CD4-positive, alpha-beta T cell treated with Interferon alpha-2 for 1 hour (primary cell): Measurements from ENCODE around the gene NHS.
"Not testable (repeated sequence)": the region's sequence is repeated elsewhere in the genome, so short reads cannot be mapped to it uniquely, and the experiment has no call there.

Experiments
- DNase-seq, 2 donors: peaks; one replicate each; pipeline ENCODE4 v3.0.0-alpha.2; 2020 to 2022

NHS gene

DNA sequence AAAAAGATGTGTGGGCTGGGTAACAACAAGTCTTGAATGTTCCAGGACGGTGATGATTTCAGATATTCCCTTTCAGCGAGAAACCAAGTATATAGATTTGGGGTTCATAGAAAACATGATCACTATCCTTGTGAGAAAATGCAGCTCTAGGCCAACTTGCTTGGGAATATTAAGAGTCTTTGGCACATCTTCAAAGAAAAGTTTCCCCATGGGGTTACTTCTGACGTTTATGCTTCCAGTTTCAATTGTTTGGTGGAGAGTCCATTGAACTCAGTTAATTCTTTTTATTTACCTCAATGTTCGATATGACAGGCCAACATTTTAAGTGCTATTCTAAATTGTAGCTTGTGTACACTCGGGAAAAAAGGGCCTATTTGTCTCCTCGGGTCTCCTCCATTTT, 126.7 kb downstream of the NHS start:
- no peak for DNase-seq

GRCh38 chrX:17506352-17506751, 131.4 kb downstream of the NHS start:
- DNase-seq: not testable (repeated sequence)

DNA sequence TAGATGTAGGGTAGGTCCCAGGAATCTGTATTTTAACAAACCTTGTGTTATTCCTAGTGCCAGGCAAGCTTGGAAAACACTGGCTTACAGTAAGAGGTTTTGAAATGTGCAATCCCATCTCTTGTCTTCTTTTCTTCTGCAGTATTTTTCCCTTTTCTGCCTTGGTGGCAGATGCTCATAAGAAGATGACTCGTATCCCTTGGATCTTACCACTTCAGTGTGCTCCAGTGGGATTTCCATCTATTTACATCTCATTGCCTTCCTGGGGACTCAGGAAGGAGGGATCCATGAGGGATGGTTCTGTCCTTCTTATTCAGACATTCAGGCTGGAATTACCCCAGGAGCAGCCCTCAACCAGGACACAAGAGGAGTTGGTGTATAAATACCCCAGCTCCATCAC, 136.6 kb downstream of the NHS start:
- DNase-seq: no peak

DNA sequence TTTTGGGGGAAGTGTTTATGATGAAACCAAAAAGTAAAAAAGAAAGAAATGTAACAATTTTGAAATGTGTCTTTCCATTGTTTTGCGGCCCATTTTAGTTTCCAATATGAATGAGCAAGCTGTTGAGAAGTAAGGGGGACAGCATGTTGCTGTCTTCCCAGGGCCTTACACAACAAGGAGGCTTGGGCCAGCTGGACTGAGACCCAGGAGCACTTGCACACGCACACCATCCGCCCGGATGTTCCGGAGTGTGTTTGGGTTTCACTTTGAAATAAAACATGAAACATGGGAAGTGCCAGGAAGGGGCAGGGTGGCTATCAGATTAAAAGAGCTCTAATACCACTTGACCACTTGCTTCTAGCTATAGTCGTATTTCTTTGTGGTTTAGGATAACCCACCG, 144.4 kb downstream of the NHS start:
- no peak for DNase-seq

DNA sequence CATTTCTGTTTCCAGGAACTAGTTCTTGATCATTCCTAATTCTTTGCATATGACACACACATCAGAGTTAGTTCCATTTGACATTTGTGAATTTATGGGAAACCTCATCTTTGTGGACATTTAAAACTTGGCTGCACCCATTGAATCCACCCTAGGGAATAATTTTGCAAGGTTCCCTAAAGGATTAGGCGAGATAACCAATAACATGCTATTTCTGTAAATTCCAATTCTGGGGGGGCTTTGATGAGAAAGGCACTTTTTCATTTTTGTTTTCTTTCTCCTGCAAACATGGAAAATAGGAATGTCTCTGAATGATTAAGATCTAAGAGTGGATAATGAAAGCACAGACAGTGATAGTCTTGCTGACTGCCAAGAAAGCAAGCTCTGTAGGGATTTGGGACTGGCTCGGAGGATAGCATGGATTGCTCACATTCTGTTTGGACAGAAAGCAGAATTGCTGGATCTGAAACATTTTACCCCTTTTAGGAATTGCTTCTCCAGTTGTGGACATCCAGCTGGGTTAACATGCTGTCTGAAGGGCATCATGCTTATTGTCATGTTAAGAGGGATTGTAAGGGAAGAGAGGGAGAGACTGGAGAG, 145.1 kb downstream of the NHS start:
- no peak for DNase-seq

DNA sequence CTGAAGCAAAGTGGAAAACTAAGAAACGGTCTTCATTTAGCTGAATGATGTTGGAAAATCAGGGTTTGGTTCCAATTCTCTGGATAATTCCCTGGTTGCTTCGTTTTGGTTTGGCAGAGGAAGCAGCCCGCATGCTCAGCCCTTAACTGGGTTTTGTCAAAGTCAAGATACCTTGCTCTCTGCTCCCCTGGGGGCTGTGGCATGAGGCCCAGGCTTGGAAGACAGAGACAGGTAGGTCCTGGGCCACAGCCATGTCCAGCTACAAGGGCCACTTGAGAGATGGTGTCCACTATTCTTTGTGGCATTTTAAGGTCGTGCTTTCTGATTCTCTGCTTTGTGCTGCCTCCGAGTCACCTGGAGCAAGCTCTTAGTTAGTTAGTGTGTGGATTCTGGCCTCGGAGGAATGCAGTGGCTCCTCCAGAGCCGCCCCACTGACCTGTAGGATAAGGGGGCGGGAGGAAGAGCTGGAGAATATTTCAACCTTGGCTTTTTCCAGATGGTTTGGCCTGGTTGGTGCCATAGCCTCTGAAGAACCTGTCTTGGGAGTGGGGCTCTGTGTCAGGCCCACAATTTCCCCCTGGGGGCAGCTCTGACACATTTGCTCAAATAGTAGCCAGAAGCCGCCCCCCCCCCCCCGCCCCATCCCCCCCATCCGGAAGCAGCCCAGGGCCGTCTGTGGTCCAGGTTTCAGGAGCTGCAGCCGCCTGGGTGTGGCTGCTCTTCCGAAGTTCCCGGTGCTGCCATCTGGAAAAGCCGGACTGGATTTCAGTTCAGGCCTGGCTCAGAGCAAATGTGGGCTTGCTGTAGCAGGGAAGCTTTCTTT, 147.1 kb downstream of the NHS start:
- DNase-seq: no peak

GRCh38 chrX:17525266-17525665, 150.3 kb downstream of the NHS start:
- DNase-seq: no peak

DNA sequence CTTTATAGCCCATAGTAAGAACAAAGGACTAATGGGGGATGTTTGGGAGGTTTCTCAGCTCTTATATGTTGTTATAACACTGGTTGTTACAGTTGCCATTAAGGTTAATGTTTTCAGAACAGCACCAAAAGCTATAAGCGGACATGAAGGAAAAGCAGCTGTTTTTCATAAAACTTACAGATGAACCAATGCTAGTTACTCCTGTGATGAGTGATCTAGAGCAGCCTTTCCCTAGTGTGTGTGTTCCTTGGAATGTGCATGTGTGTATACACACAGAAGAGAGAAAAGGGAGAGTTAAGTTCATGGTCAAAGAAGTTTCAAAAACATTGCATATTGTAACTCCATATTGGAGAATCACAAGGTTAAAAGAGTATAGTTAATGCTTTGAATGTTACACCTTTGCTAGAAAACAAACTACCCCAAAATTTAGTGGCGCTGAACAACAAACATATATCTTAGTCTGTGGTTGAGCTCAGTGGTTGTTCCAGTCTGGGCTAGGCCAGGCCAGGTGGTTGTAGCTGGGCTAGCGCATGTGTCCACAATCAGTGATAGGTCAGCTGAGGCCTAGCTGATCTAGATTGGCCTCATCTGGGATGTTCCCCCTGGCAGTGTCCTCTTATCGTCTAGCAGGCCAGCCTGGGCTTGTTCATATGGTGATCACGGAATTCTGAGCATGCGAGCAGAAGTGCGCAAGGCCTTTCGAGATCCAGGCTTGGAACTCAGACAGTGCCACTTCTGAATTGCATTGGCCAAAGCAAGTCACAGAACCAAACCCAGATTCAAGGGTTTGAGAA, 151.0 kb downstream of the NHS start:
- no peak for DNase-seq

- no peak for DNase-seq
These were observed 152.2 kb downstream of the NHS start for GRCh38 chrX:17527135-17527701.

- DNase-seq: no peak
These were observed 152.9 kb downstream of the NHS start for GRCh38 chrX:17527922-17528321.

- DNase-seq: no peak
These were observed 154.2 kb downstream of the NHS start for GRCh38 chrX:17529151-17529745.

DNA sequence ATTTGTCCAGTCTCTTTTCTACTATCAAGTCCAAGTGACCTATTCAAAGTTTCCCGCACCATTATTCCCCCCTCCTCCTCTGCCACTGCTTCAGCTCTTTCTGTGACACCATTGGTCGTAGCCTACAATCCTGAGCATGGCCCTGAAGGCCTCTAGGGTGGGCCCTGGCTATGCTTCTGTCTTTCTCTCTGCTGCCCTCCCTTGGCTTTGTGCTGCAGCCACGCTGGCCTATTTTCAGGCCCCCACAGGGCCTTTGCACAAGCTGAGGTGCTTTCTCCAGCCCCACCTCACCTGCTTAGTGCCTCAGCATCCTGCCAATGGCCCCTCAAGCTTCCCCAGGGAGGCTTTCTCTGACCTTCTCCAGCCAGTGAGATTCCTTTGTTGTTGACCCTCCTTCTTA, 156.5 kb downstream of the NHS start:
- no peak for DNase-seq

- DNase-seq: peak in 1 of 2 donors; percentile 41
These were observed 160.2 kb downstream of the NHS start for GRCh38 chrX:17535229-17535628.

- no peak for DNase-seq
These were observed 162.8 kb downstream of the NHS start for GRCh38 chrX:17537723-17538243.

- DNase-seq: no peak
These were observed 167.1 kb downstream of the NHS start for GRCh38 chrX:17542123-17542522.

GRCh38 chrX:17544821-17545220, 169.8 kb downstream of the NHS start:
- no peak for DNase-seq

DNA sequence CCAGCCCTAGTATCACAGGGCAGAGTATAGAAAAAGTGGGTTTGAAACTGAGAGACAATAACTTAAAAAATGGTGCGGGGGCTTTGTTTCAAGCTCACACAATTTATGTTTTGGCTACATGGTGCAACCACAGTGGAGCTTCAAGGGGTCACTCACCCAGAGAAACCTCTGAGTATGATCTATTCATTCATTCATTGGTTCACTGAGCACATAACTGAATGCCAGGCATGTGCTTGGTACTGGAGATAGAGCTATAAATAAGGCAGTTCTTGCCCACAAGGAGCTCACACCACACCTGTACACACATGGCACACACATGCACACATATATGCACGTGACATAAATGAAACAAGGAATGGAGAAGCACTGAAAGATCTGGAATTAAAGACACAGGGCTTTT, 171.4 kb downstream of the NHS start:
- DNase-seq: no peak

- no peak for DNase-seq
These were observed 172.7 kb downstream of the NHS start for GRCh38 chrX:17547658-17548057.

DNA sequence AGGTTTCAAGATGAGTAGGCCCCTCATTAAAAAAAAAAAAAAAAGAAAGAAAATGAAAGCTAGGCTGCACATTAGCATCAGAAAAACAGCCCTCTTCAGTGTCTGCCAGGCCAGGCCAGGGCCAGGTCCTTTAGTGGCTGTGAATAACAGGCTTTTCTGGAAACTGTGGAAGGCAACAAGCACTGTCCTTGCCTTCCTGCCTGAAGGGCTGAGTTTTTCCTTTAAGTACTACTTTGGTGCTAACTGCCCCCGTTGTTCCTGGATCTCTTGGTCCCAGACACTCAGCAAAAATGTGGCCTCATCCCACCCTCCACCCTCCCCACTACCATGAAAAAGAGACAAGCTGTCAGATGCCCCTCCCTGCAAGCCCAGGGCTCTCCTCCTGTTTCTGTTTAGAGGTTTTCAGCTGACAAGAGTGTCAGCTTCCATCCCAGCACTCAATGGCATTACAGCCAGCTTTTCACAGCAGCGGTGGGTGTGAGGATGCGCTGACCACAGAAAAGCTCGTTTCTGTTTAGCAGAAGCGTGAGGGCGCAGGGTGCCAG, 174.2 kb downstream of the NHS start:
- DNase-seq: peak in 1 of 2 donors; percentile 0

GRCh38 chrX:17550011-17550410, 175.0 kb downstream of the NHS start:
- DNase-seq: no peak

GRCh38 chrX:17552044-17552650, 177.1 kb downstream of the NHS start:
- no peak for DNase-seq

GRCh38 chrX:17553469-17553868, 178.5 kb downstream of the NHS start:
- no peak for DNase-seq
